HepG2 (cell line): ENCODE results near the gene HERC6. TPM values are rescaled to one million over a fixed set of nuclear protein-coding genes. Genes with fewer than 3 reads are reported as not detected.

ENCODE experiments used
- CBFB ChIP-seq: sonication (generic); formaldehyde crosslinking; IDR thresholded peaks from 2 replicates; pipeline ENCODE4 v1.4.0; 2020; ENCODE audit warnings: missing genetic modification reagents
- ELF1 ChIP-seq: sonication (generic); formaldehyde crosslinking; IDR thresholded peaks from 2 replicates; pipeline ENCODE4 v1.4.0; 2020; ENCODE audit warnings: missing genetic modification reagents
- FOXK1 ChIP-seq: sonication (generic); formaldehyde crosslinking; IDR thresholded peaks from 2 replicates; pipeline ENCODE4 v1.4.0; 2020; ENCODE audit warnings: low read depth, missing genetic modification reagents, borderline replicate concordance
- HMG20B ChIP-seq: conservative IDR thresholded peaks from 2 replicates; pipeline ENCODE4 v1.6.1; 2016; ENCODE audit warnings: missing genetic modification reagents, missing compliant biosample characterization
- KDM2A ChIP-seq: sonication (generic); formaldehyde crosslinking; IDR thresholded peaks from 2 replicates; pipeline ENCODE4 v1.4.0; 2020; ENCODE audit warnings: low read depth, missing genetic modification reagents, borderline replicate concordance
- KDM3A ChIP-seq: IDR thresholded peaks from 2 replicates; pipeline ENCODE4 v1.6.1; 2018; ENCODE audit warnings: low read depth, missing compliant biosample characterization
- MAZ ChIP-seq, 2 experiments: sonication (generic) in 1 of 2; formaldehyde crosslinking in 1 of 2; IDR thresholded peaks; 2 replicates each; pipeline versions ENCODE4 v1.5.0 to v1.6.1; 2012 to 2020; ENCODE audit warnings: low read depth in 2 of 2, mild to moderate bottlenecking in 2 of 2, borderline replicate concordance in 1 of 2, improper control_type of control experiment in 1 of 2, low read length in 1 of 2, missing genetic modification reagents in 1 of 2, moderate library complexity in 1 of 2
- PAX8 ChIP-seq: sonication (generic); formaldehyde crosslinking; IDR thresholded peaks from 2 replicates; pipeline ENCODE4 v1.8.0; 2022; ENCODE audit warnings: mild to moderate bottlenecking, missing genetic modification reagents, borderline replicate concordance
- SMC3 ChIP-seq: IDR thresholded peaks from 2 replicates; pipeline ENCODE4 v1.6.1; 2011; ENCODE audit warnings: low read length, improper control_type of control experiment
- SP4 ChIP-seq: sonication (generic); formaldehyde crosslinking; IDR thresholded peaks from 2 replicates; pipeline ENCODE4 v1.8.1; 2023; ENCODE audit warnings: mild to moderate bottlenecking, missing genetic modification reagents
- ZBTB3 ChIP-seq: sonication (generic); formaldehyde crosslinking; IDR thresholded peaks from 2 replicates; pipeline ENCODE4 v1.4.0; 2020; ENCODE audit warnings: low read depth, mild to moderate bottlenecking, moderate library complexity, missing genetic modification reagents, borderline replicate concordance
- ZNF335 ChIP-seq: sonication (generic); formaldehyde crosslinking; IDR thresholded peaks from 2 replicates; pipeline ENCODE4 v1.4.0; 2020; ENCODE audit warnings: missing genetic modification reagents
- ZNF383 ChIP-seq: sonication (generic); formaldehyde crosslinking; IDR thresholded peaks from 2 replicates; pipeline ENCODE4 v1.4.0; 2020; ENCODE audit warnings: missing genetic modification reagents, mild to moderate bottlenecking, borderline replicate concordance
- ZNF556 ChIP-seq: sonication (generic); formaldehyde crosslinking; IDR thresholded peaks from 2 replicates; pipeline ENCODE4 v1.4.0; 2020; ENCODE audit warnings: mild to moderate bottlenecking, missing genetic modification reagents, borderline replicate concordance
- ZNF629 ChIP-seq: sonication (generic); formaldehyde crosslinking; conservative IDR thresholded peaks from 2 replicates; pipeline ENCODE4 v1.5.0; 2020; ENCODE audit warnings: missing genetic modification reagents
- polyA plus RNA-seq, 8 experiments: library from polyadenylated mRNA; depleted of rRNA in 3 of 8; stranded (reverse) in 7 of 8; unstranded in 1 of 8; fragments of >200 nt; fragmentation: Illumina TruSeq in 4 of 8; extraction: Trizol in 4 of 8; gene quantifications; 2 replicates each; pipeline versions ENCODE4 v1.2.1 to v1.2.3, GENCODE V29; 2011 to 2016; ENCODE audit warnings: low read depth in 4 of 8, missing spikeins in 1 of 8, mixed read lengths in 1 of 8; ENCODE audit not compliant: insufficient read depth in 1 of 8
- total RNA-seq, 5 experiments: library from RNA; depleted of rRNA; stranded (reverse); fragments of >200 nt; fragmentation: Illumina TruSeq; extraction: Trizol; gene quantifications; 2 replicates each; pipeline ENCODE4 v1.2.3, GENCODE V29; 2016; ENCODE audit warnings: low read depth in 1 of 5
- TF ChIP-seq, protein P1 (sequence below): IDR thresholded peaks from 2 replicates; pipeline ENCODE4 v1.6.1; 2012; ENCODE audit warnings: inconsistent platforms
- TF ChIP-seq, protein P2 (sequence below), 2 experiments: IDR thresholded peaks; 2 replicates each; pipeline ENCODE4 v1.6.1; 2011 to 2012; ENCODE audit warnings: low read length in 2 of 2, borderline replicate concordance in 1 of 2, low read depth in 1 of 2, mild to moderate bottlenecking in 1 of 2, moderate library complexity in 1 of 2
- TF ChIP-seq, protein P3 (sequence below), 2 experiments: sonication (generic) in 1 of 2; formaldehyde crosslinking in 1 of 2; IDR thresholded peaks; 2 replicates each; pipeline versions ENCODE4 v1.4.0 to v1.6.1; 2016 to 2020; ENCODE audit warnings: borderline replicate concordance in 1 of 2, low read depth in 1 of 2, mild to moderate bottlenecking in 1 of 2, missing genetic modification reagents in 1 of 2

HERC6 gene
- total and polyA plus RNA-seq, 2 of the 13 experiments (the other 11 are each of a cell fraction or from before 2014, with no cell fraction given), result 0.50 to 2.0 TPM

DNA sequence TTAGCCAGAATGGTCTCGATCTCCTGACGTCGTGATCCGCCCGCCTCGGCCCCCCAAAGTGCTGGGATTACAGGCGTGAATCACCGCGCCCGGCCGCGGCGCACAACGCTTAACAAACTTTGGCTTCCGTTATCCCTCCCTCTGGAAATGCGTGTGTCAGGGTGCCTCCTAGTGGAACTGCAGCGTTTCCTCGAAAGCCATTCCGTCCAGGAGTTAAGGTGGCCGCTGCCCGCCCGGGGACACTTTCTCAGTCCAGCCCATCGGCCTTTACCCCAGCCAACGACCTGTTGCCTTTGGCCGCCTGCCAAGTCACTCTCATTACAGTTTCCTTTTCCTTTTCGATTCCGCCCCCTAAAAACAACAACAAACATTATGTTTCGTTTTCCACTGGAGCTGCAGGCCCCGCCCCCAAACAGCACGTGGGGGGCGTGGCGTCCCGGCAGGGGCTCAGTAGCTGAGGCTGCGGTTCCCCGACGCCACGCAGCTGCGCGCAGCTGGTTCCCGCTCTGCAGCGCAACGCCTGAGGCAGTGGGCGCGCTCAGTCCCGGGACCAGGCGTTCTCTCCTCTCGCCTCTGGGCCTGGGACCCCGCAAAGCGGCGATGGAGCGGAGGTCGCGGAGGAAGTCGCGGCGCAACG is 78.1 kb downstream of the HERC6 start, which contains the start of gene HERC5 (continued):
- 0 out of 2 replicates have a peak, but pooled peaks have one; percentile 12 for TF ChIP-seq KDM3A (CRISPR knock-in tag)
- TF ChIP-seq PAX8 (CRISPR knock-in tag), result no peak
- TF ChIP-seq MAZ (IDR thresholded peaks at IDR 0.05; ENCODE audit: borderline replicate concordance, low read depth, low read length), result no peak
- TF ChIP-seq MAZ (CRISPR knock-in tag; IDR thresholded peaks at IDR 0.05; ENCODE audit: low read depth), result peak; percentile 60; the same call in 1 of the 2 replicates
- TF ChIP-seq, protein P1, sequence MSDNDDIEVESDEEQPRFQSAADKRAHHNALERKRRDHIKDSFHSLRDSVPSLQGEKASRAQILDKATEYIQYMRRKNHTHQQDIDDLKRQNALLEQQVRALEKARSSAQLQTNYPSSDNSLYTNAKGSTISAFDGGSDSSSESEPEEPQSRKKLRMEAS, result peak; percentile 91
- 0 out of 2 replicates have a peak, but pooled peaks have one; percentile 43 for TF ChIP-seq ZNF556 (CRISPR knock-in tag)
- TF ChIP-seq SMC3, result peak; percentile 31; the same call in 1 of the 2 replicates
- TF ChIP-seq ZNF335 (CRISPR knock-in tag), result 0 out of 2 replicates have a peak, but pooled peaks have one; percentile 27
- TF ChIP-seq KDM2A (CRISPR knock-in tag), result peak; percentile 65; the same call in 1 of the 2 replicates
- TF ChIP-seq CBFB (CRISPR knock-in tag), result peak; percentile 65
- peak; percentile 77 for TF ChIP-seq FOXK1
- TF ChIP-seq ZNF383 (CRISPR knock-in tag), result no peak
- TF ChIP-seq SP4, result peak; percentile 41; the same call in 1 of the 2 replicates
- TF ChIP-seq, protein P2, sequence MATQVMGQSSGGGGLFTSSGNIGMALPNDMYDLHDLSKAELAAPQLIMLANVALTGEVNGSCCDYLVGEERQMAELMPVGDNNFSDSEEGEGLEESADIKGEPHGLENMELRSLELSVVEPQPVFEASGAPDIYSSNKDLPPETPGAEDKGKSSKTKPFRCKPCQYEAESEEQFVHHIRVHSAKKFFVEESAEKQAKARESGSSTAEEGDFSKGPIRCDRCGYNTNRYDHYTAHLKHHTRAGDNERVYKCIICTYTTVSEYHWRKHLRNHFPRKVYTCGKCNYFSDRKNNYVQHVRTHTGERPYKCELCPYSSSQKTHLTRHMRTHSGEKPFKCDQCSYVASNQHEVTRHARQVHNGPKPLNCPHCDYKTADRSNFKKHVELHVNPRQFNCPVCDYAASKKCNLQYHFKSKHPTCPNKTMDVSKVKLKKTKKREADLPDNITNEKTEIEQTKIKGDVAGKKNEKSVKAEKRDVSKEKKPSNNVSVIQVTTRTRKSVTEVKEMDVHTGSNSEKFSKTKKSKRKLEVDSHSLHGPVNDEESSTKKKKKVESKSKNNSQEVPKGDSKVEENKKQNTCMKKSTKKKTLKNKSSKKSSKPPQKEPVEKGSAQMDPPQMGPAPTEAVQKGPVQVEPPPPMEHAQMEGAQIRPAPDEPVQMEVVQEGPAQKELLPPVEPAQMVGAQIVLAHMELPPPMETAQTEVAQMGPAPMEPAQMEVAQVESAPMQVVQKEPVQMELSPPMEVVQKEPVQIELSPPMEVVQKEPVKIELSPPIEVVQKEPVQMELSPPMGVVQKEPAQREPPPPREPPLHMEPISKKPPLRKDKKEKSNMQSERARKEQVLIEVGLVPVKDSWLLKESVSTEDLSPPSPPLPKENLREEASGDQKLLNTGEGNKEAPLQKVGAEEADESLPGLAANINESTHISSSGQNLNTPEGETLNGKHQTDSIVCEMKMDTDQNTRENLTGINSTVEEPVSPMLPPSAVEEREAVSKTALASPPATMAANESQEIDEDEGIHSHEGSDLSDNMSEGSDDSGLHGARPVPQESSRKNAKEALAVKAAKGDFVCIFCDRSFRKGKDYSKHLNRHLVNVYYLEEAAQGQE (IDR thresholded peaks at IDR 0.05; ENCODE audit: borderline replicate concordance in 1 of 2, low read depth in 1 of 2, low read length in 2 of 2), result peak in 1 of 2 experiments; percentile 20; a peak in 1 of 4 replicates
- TF ChIP-seq, protein P3, sequence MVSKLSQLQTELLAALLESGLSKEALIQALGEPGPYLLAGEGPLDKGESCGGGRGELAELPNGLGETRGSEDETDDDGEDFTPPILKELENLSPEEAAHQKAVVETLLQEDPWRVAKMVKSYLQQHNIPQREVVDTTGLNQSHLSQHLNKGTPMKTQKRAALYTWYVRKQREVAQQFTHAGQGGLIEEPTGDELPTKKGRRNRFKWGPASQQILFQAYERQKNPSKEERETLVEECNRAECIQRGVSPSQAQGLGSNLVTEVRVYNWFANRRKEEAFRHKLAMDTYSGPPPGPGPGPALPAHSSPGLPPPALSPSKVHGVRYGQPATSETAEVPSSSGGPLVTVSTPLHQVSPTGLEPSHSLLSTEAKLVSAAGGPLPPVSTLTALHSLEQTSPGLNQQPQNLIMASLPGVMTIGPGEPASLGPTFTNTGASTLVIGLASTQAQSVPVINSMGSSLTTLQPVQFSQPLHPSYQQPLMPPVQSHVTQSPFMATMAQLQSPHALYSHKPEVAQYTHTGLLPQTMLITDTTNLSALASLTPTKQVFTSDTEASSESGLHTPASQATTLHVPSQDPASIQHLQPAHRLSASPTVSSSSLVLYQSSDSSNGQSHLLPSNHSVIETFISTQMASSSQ (IDR thresholded peaks at IDR 0.05; ENCODE audit: low read depth), result no peak
- TF ChIP-seq, protein P3 (CRISPR knock-in tag; IDR thresholded peaks at IDR 0.05; ENCODE audit: borderline replicate concordance), result 0 out of 2 replicates have a peak, but pooled peaks have one; percentile 36
- no peak for TF ChIP-seq ZBTB3
- TF ChIP-seq HMG20B (CRISPR knock-in tag), result no peak
- no peak for TF ChIP-seq ZNF629 (CRISPR knock-in tag)
- TF ChIP-seq ELF1 (CRISPR knock-in tag), result 0 out of 2 replicates have a peak, but pooled peaks have one; percentile 19
